HG03175 (cell line): ENCODE measurements around the gene ATP1B4.
"Not testable (repeated sequence)": the region's sequence is repeated elsewhere in the genome, so short reads cannot be mapped to it uniquely, and the experiment has no call there.

Experiments used
- ATAC-seq: cut with Tn5 transposase; IDR thresholded peaks from one replicate; pipeline ENCODE4 v1.9.1; 2021; ENCODE audit warnings: mild to moderate bottlenecking, moderate library complexity; ENCODE audit not compliant: unreplicated experiment

Gene ATP1B4

DNA sequence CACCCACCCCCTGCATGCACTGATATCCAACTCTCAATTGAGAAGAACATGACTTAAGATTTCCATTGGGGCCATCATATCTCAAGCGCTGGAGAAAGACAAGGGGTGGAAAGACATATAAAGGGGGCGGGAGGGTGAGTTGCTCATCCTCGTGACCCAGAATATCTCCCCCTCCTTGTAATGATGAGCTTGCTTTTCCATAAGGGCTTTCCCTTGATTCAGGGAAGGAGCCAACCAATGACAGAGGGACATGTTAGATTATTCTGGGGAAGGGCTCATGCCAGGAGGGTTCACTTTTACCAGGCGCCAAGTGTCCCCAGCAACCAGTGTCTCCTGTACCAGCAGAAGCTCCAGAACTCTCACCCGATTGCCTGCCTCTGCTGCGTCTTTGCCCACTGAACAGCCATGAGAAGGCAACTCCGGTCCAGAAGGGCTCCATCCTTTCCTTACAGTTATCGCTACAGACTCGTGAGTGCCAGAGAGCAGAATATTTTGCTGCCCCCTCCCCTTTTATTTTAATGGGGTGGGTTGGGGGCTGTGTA lies at the start of gene ATP1B4:
TSS of gene ATP1B4 (plus strand) at position 326 of the 542 bp plus-strand sequence. CDS start at position 406, 80 bp downstream.
- no peak for ATAC-seq

DNA sequence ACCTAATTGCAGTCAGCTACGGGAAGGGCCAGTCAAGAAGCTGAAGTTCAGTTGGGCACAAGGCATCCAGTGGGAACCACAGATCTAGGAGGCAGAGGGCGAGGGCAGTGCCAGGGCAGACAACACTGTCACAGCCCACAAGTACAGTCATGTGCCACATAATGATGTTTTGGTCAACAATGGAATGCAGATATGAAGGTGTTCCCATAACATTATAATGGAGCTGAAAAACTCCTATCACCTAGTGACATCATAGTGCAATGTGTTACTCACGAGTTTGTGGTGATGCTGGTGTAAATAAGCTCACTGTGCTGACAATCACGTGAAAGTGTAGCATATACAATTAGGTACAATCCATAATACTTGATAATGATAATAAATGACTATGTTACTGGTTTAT lies 46.1 kb upstream of the ATP1B4 start:
- ATAC-seq = no peak

DNA sequence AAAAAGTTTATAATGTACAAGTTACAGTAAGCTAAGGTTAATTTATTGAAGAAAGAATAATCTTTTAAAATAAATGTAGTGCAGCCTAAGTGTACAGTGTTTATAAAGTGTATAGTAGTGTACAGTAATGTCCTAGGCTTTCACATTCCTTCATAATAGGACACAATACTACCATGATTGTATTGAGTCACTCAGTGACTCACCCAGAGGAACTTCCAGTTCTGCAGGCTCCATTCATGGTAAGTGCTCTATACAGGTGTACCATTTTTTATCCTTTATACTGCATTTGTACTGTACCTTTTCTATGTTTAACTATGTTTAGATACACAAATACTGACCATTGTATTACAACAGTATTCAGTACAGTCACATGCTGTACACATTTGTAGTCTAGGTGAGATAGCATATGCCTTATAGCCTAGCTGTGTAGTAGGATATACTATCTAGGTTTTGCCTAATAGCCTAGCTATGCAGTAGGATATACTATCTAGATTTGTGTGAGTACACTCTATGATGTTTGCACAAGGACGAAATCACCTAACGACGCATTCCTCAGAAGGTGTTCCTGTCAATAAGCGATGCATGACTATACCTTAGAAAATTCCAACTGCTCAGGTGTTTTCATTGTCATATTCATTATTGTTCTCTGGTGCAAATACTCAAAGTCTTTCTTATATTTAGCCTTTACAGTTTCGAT lies 45.2 kb upstream of the ATP1B4 start:
- no peak for ATAC-seq

DNA sequence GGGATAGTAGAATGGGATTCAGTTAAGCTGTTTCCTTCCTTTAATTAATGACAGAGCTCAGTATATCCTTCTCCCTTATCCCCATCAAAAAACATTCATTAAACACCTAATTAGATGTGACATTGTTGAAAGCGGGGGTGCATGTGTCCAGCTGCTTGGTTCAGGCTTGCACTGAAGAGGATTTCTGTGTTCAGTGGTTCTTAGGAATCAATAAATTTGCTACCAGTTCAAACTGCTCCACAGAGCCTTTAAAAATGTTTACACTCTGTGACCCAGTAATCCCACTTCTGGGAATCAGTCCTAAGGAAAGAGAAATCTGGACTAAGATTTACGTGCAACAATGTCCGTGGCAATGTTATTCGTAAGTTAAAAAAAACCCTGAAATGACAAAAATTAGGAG lies 43.5 kb upstream of the ATP1B4 start:
- no peak for ATAC-seq

- no peak for ATAC-seq
Measured at GRCh38 chrX:120321520-120322281, 40.2 kb upstream of the ATP1B4 start.

DNA sequence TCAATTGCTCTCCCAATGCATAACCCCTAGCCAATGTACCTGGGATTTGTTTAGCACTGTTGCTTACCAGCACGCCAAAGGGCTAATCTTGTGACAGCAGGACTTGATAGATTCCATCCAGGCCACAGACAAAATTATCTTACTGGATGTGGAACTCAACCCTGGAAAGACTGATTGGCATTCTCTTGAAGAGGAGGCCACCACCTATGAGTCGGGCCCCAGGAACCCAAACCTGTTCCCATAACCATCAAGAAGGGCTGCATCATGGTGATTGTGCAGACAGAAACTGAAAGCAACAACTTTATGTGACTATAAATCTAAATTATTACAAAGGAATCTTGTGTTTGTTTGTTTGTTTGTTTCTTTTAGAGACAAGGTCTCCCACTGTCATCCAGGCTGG lies 30.8 kb upstream of the ATP1B4 start:
- ATAC-seq = no peak

- ATAC-seq = no peak
Measured at GRCh38 chrX:120332394-120332793, 29.5 kb upstream of the ATP1B4 start.

GRCh38 chrX:120334151-120334550 lies 27.7 kb upstream of the ATP1B4 start:
- ATAC-seq = no peak

DNA sequence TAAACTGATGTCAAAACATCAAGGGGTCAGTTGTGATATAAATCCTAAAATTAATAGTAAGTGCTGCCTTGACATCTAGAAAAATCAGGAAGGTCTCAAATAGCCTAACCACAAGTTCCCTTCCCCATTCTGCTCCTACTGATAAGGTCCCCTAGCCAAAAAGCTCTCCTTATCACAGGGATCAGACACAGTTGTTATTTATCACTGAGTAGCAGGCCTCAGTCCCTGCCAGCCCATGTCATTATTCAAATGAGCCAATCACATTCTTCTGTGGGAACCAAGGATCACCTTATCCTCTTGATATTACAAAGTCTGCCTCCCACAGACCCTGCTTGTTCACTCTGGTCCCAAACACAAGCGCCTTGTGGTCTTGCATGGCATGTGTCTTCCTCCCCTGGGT lies 27.3 kb upstream of the ATP1B4 start:
- no peak for ATAC-seq

DNA sequence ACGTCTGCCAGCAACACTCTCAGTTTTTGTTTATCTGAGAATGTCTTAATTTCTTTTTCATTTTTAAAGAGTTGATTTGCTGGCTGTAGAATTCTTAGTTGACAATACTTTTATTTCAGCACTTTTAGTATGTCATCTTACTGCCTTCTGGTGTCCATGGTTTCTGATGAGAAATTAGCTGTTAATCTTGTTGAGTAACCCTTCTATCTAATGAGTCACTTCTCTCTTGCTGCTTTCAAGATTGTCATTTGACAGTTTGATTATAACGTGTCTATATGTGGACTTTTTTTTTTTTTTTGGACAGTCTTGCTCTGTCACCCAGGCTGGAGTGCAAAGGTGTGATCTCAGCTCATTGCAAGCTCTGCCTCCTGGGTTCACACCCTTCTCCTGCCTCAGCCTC lies 26.6 kb upstream of the ATP1B4 start:
- no peak for ATAC-seq

DNA sequence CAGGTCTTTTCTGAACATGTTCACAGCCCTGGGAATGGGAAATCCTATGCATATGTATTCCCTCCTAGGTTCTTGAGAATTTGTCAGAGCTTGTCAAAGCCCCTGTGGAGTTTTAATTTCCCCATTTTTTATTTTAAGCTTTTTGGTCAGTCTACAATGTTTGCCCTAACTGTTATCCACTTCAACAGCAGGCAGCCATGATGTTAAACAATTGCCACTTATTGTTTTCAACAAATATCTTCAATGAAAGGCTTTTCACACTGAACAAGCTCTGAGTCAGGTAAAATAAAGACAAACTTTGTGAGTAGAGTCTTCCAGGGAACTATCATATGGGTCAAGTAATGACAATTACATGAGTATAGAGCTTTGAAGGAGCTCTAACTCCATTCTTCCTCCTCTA lies 25.0 kb upstream of the ATP1B4 start:
- ATAC-seq = no peak

- not testable (repeated sequence) for ATAC-seq
Measured at GRCh38 chrX:120344566-120344965, 17.3 kb upstream of the ATP1B4 start.

DNA sequence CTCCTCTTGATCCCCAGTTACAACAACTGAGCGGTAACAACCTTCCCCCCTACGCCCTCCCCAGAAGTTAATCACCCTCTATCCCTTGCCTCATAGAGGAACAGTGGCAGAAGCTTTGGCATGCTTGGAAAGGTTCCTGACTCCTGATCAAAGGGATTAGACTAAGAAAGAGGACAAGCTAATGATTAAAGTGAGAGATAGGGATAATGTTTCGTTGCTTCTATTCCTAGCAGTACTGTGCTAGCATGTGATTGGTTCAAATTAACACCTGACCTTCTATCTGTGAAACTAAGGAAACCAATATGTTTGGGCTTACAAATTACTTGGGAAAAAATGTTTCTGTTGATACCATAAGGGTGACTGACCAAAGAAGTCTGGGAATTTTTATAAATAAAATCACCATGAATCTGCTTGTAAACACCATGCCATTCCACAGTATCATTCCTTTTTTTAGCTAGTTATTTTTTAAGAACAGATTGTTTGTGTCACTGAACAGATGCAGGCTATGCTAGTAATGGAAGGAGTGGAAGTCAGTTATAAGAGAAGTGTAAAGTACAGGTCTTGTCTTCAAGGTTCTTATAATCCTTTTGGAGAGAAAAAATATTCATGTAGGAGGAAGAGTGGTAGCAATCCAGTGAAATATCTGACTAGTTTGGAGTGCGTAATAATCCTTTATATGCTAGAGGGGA lies 11.3 kb upstream of the ATP1B4 start:
- no peak for ATAC-seq

DNA sequence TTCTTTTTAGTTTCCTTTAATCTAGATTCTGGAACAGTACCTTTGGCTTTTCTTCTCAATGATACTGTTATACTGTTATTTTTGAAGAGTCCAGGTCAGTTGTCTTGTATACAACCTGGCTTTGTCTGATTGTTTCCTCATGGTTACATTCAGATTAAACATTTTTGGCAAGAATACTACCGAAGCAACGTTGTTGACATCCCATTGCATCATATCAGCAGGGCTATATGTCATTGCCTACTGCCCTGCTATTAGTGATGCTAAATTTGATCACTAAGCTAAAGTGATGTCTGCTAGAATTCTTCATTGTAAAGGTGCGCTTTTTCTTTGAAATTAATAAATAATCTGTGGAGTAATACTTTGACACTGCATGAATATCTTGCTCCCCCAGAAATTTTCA lies 5.8 kb upstream of the ATP1B4 start:
- no peak for ATAC-seq

DNA sequence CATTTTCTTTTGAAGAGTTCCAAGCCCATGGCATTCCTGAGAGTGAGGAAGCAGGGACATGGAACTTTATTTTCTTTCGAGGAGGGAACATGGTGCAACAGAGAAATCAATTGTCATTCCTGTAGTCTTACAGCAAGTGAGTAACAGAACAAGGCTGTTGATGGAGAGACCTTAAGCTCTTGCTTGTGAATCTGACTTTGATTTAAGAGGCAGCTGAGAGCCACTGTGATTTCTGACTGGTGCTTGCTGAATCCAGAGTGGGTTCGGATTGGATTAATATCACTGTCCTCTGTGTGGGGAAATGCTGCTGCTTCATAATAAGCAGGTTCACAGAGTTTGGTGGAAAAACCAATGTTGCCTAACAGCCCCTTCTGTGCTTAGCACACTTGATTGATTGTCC lies 4.7 kb upstream of the ATP1B4 start:
- no peak for ATAC-seq

- no peak for ATAC-seq
Measured at GRCh38 chrX:120358737-120359456, 3.0 kb upstream of the ATP1B4 start.

GRCh38 chrX:120365320-120365719 lies 3.4 kb downstream of the ATP1B4 start:
- peak; percentile 69 for ATAC-seq

GRCh38 chrX:120365968-120366367 lies 4.1 kb downstream of the ATP1B4 start:
- ATAC-seq = no peak

GRCh38 chrX:120366794-120367193 lies 4.9 kb downstream of the ATP1B4 start:
- no peak for ATAC-seq

GRCh38 chrX:120367402-120368109 lies 5.7 kb downstream of the ATP1B4 start:
- ATAC-seq = no peak
